ENCODE data around the gene CRIM1. TPM values are rescaled to one million over a fixed set of nuclear protein-coding genes. Genes with fewer than 3 reads are reported as not detected.

Gene CRIM1
- polyA plus RNA-seq, 2 of the 4 experiments (the other 2 are of a cell fraction) = 127 to 208 TPM

GRCh38 chr2:36411962-36412444 is 56.4 kb downstream of the CRIM1 start (continued):
- TF ChIP-seq BHLHE40 (IDR thresholded peaks at IDR 0.05; ENCODE audit: low read depth, low read length) (no peak), HOXB13 (CRISPR knock-in tag; IDR thresholded peaks at IDR 0.05; ENCODE audit: low read depth) (peak; percentile 22; the same call in 1 of the 2 replicates), REST (IDR thresholded peaks at IDR 0.05) (no peak), GATA3 (IDR thresholded peaks at IDR 0.05; ENCODE audit: borderline replicate concordance) (peak; percentile 59; the same call in 1 of the 2 replicates), TP53 (CRISPR knock-in tag; IDR thresholded peaks at IDR 0.05) (no peak)
- TF ChIP-seq, protein P1, sequence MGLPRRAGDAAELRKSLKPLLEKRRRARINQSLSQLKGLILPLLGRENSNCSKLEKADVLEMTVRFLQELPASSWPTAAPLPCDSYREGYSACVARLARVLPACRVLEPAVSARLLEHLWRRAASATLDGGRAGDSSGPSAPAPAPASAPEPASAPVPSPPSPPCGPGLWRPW (IDR thresholded peaks at IDR 0.05) = no peak

DNA sequence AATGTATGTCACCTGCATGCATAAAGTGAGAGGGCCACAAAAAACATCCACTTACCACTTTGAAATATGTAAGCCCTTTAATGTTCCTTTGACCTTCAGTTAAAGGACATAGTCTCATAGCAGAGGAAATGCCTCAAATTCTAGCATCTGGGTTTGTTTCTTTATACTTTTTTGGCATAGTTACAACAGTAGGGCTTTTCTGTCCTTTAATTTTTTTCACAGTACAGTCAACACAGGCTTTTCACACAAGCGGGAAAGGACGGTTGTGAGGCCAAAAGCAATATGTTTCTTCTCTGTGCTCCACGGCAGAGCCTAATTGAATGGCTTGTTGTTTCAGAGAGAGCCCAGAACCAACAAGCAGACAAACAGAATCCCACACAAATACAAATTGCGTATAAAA is 57.6 kb downstream of the CRIM1 start:
- ChIA-PET CTCF (interaction anchor here (0.8 to 4.1 kb wide), 5 partner anchors 10 to 61 kb away, joined by 3 to 18 read pairs (median 5); no protein-coding TSS in a partner anchor), POLR2A (no interaction called here)
- H3K9me3 ChIP-seq = no peaks in the 10 kb centered on the region
- TF ChIP-seq FOSB (CRISPR knock-in tag; IDR thresholded peaks at IDR 0.05) = peak; percentile 34; the same call in 1 of the 2 replicates
- peak; percentile 74 for TF ChIP-seq POLR2AphosphoS2 (conservative IDR thresholded peaks at IDR 0.05; ENCODE audit: low read length)
- TF ChIP-seq BHLHE40 (IDR thresholded peaks at IDR 0.05; ENCODE audit: low read depth, low read length) = no peak
- TF ChIP-seq RFX5 (IDR thresholded peaks at IDR 0.05) = no peak
- no peak for TF ChIP-seq TFCP2L1 (CRISPR knock-in tag; IDR thresholded peaks at IDR 0.05)
- no peak for TF ChIP-seq EP300 (IDR thresholded peaks at IDR 0.05)
- TF ChIP-seq HOXA7 (CRISPR knock-in tag; IDR thresholded peaks at IDR 0.05) = 0 out of 2 replicates have a peak, but pooled peaks have one; percentile 7
- TF ChIP-seq POLR2A (IDR thresholded peaks at IDR 0.05; ENCODE audit: low read length) = no peak
- WGBS (ENCODE audit: missing lambda C conversion rate) = 92% methylated on average over 4 of the region's 4 CpGs
- H3K4me3 ChIP-seq = no peak overlapping the region
- peaks cover 100% of the 10 kb centered on the region for H3K4me1 ChIP-seq
- DNase-seq (ENCODE audit: low read depth in 1 of 2, low spot score in 1 of 2) (no peak), FAIRE-seq (no peak), ATAC-seq (no peak)
- H3K4me2 ChIP-seq = peak overlapping the region; percentile 93
- peak overlapping the region; percentile 25 to 92; a peak in 4 of 6 replicates for H3K27ac ChIP-seq

DNA sequence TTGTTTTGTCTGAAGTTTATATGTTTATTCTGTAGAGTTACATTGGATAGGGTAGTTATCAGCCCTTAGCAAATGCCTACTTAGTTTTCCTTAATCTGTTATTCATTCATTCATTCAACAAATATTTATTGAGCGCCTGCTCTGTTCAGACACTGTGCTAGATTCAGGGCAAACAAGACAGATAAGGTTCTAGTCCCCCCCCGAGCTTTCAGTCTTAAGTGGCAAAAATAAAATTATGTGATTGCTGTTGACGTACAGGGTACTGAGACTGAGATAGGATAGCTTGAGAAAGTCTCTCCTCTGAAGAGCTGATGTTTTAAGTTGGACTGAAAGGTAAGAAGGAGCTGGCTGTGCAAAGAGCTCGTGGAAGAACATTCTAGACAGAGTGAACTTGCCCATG is 58.7 kb downstream of the CRIM1 start:
- Histone ChIP-seq H3K9me3 (no peaks in the 10 kb centered on the region), H3K27ac (peak overlapping the region; percentile 4 to 56; a peak in 3 of 6 replicates), H3K4me1 (peaks cover 100% of the 10 kb centered on the region), H3K4me2 (no peak overlapping the region), H3K4me3 (no peak overlapping the region)
- no peak for ATAC-seq
- no peak for FAIRE-seq
- ChIA-PET CTCF (interaction anchor here (0.6 to 4.1 kb wide), 10 partner anchors 9 to 426 kb away, joined by 3 to 18 read pairs (median 5); no protein-coding TSS in a partner anchor), POLR2A (no interaction called here)
- WGBS (ENCODE audit: missing lambda C conversion rate) = 90% methylated on average over 4 of the region's 4 CpGs
- DNase-seq (ENCODE audit: low read depth in 1 of 2, low spot score in 1 of 2) = no peak
- no peak for TF ChIP-seq HEYL (CRISPR knock-in tag; IDR thresholded peaks at IDR 0.05)
- TF ChIP-seq HMGXB4 (CRISPR knock-in tag; IDR thresholded peaks at IDR 0.05; ENCODE audit: borderline replicate concordance) = no peak
- no peak for TF ChIP-seq EP300 (IDR thresholded peaks at IDR 0.05)
- TF ChIP-seq REST (IDR thresholded peaks at IDR 0.05) = no peak
- TF ChIP-seq BHLHE40 (IDR thresholded peaks at IDR 0.05; ENCODE audit: low read depth, low read length) = no peak
- no peak for TF ChIP-seq EHF (CRISPR knock-in tag; IDR thresholded peaks at IDR 0.05)
- no peak for TF ChIP-seq NR3C1 (IDR thresholded peaks at IDR 0.05)
- peak; percentile 64; the same call in 1 of the 2 replicates for TF ChIP-seq HOXA7 (CRISPR knock-in tag; IDR thresholded peaks at IDR 0.05)
- no peak for TF ChIP-seq RNF2 (IDR thresholded peaks at IDR 0.05; ENCODE audit: borderline replicate concordance, low read depth)
- TF ChIP-seq, protein P2, sequence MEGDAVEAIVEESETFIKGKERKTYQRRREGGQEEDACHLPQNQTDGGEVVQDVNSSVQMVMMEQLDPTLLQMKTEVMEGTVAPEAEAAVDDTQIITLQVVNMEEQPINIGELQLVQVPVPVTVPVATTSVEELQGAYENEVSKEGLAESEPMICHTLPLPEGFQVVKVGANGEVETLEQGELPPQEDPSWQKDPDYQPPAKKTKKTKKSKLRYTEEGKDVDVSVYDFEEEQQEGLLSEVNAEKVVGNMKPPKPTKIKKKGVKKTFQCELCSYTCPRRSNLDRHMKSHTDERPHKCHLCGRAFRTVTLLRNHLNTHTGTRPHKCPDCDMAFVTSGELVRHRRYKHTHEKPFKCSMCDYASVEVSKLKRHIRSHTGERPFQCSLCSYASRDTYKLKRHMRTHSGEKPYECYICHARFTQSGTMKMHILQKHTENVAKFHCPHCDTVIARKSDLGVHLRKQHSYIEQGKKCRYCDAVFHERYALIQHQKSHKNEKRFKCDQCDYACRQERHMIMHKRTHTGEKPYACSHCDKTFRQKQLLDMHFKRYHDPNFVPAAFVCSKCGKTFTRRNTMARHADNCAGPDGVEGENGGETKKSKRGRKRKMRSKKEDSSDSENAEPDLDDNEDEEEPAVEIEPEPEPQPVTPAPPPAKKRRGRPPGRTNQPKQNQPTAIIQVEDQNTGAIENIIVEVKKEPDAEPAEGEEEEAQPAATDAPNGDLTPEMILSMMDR (IDR thresholded peaks at IDR 0.05) = no peak
- no peak for TF ChIP-seq JUN (IDR thresholded peaks at IDR 0.05)
- 0 out of 2 replicates have a peak, but pooled peaks have one; percentile 40 for TF ChIP-seq TFCP2L1 (CRISPR knock-in tag; IDR thresholded peaks at IDR 0.05)
- TF ChIP-seq, protein P3, sequence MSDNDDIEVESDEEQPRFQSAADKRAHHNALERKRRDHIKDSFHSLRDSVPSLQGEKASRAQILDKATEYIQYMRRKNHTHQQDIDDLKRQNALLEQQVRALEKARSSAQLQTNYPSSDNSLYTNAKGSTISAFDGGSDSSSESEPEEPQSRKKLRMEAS (IDR thresholded peaks at IDR 0.05) = no peak
- TF ChIP-seq ZSCAN20 (CRISPR knock-in tag; IDR thresholded peaks at IDR 0.05) = no peak
- no peak for TF ChIP-seq MAZ (IDR thresholded peaks at IDR 0.05; ENCODE audit: borderline replicate concordance, low read depth, low read length)
- TF ChIP-seq POLR2AphosphoS2 (conservative IDR thresholded peaks at IDR 0.05; ENCODE audit: low read length) = peak; percentile 94
